Measurements from ENCODE around the gene TRIM49D1.
"Not testable (repeated sequence)": the region's sequence is repeated elsewhere in the genome, so short reads cannot be mapped to it uniquely, and the experiment has no call there.

DNA sequence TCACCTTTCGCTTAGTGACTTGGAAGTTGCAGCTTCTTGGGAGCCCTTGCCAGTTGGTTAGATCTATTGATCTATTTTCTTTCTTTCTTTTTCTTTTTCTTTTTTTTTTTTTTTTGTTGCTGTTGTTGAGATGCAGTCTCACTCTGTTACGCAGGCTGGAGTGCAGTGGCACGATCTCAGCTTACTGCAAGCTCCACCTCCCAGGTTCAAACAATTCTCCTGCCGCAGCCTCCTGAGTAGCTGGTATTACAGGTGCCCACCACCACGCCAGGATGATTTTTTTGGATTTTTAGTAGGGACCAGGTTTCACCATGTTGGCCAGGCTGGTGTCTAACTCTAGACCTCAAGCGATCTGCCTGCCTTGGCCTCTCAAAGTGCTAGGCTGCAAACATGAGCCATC, 44.5 kb downstream of the TRIM49D1 start:
- TF ChIP-seq, protein P1, sequence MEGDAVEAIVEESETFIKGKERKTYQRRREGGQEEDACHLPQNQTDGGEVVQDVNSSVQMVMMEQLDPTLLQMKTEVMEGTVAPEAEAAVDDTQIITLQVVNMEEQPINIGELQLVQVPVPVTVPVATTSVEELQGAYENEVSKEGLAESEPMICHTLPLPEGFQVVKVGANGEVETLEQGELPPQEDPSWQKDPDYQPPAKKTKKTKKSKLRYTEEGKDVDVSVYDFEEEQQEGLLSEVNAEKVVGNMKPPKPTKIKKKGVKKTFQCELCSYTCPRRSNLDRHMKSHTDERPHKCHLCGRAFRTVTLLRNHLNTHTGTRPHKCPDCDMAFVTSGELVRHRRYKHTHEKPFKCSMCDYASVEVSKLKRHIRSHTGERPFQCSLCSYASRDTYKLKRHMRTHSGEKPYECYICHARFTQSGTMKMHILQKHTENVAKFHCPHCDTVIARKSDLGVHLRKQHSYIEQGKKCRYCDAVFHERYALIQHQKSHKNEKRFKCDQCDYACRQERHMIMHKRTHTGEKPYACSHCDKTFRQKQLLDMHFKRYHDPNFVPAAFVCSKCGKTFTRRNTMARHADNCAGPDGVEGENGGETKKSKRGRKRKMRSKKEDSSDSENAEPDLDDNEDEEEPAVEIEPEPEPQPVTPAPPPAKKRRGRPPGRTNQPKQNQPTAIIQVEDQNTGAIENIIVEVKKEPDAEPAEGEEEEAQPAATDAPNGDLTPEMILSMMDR (IDR thresholded peaks at IDR 0.05; ENCODE audit: insufficient read depth, low read depth, low read length): not testable (repeated sequence)
- not testable (repeated sequence) for TF ChIP-seq EZH2 (IDR thresholded peaks at IDR 0.05; ENCODE audit: insufficient read depth, low read length)

Measured in astrocyte (in vitro differentiated cells and primary cell).